ENCODE results near the gene ACKR3. TPM values are rescaled to one million over a fixed set of nuclear protein-coding genes. Genes with fewer than 3 reads are reported as not detected.

ACKR3 gene
- polyA plus RNA-seq, 2 of the 4 experiments (the other 2 are of a cell fraction): 21.3 to 33.2 TPM

DNA sequence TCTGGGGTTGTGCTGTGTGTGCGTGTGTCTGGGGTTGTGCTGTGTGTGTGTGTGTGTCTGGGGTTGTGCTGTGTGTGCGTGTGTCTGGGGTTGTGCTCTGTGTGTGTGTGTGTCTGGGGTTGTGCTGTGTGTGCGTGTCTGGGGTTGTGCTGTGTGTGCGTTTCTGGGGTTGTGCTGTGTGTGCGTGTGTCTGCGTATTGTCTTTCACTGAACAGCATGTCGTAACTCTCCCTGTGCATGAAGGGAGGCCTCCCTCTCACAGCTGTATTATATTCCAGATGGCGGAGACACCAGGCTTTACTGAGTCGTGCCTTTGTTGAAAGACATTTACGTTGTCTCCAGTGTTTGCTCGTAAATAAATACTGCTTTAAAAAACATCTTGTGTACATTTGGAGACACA lies 5.9 kb downstream of the ACKR3 start:
- H3K4me1 ChIP-seq: no peaks in the 10 kb centered on the region
- H3K9me3 ChIP-seq: no peaks in the 10 kb centered on the region
- TF ChIP-seq, protein P1, sequence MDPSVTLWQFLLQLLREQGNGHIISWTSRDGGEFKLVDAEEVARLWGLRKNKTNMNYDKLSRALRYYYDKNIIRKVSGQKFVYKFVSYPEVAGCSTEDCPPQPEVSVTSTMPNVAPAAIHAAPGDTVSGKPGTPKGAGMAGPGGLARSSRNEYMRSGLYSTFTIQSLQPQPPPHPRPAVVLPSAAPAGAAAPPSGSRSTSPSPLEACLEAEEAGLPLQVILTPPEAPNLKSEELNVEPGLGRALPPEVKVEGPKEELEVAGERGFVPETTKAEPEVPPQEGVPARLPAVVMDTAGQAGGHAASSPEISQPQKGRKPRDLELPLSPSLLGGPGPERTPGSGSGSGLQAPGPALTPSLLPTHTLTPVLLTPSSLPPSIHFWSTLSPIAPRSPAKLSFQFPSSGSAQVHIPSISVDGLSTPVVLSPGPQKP (IDR thresholded peaks at IDR 0.05; ENCODE audit: low read depth, low read length): no peak
- no peak for TF ChIP-seq CEBPB (IDR thresholded peaks at IDR 0.05)
- no peak for TF ChIP-seq JUN (IDR thresholded peaks at IDR 0.05)
- TF ChIP-seq, protein P2, sequence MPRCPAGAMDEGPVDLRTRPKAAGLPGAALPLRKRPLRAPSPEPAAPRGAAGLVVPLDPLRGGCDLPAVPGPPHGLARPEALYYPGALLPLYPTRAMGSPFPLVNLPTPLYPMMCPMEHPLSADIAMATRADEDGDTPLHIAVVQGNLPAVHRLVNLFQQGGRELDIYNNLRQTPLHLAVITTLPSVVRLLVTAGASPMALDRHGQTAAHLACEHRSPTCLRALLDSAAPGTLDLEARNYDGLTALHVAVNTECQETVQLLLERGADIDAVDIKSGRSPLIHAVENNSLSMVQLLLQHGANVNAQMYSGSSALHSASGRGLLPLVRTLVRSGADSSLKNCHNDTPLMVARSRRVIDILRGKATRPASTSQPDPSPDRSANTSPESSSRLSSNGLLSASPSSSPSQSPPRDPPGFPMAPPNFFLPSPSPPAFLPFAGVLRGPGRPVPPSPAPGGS (IDR thresholded peaks at IDR 0.05): no peak
- no peak overlapping the region for H3K4me3 ChIP-seq
- WGBS (ENCODE audit: missing lambda C conversion rate): 76% methylated on average over 10 of the region's 11 CpGs
- ATAC-seq (no peak), DNase-seq (ENCODE audit: low read depth in 1 of 2, low spot score in 1 of 2) (no peak), FAIRE-seq (no peak)
- ChIA-PET CTCF (no interaction called here), POLR2A (no interaction called here)
- no peak overlapping the region for H3K4me2 ChIP-seq
- no peak overlapping the region for H3K27ac ChIP-seq

DNA sequence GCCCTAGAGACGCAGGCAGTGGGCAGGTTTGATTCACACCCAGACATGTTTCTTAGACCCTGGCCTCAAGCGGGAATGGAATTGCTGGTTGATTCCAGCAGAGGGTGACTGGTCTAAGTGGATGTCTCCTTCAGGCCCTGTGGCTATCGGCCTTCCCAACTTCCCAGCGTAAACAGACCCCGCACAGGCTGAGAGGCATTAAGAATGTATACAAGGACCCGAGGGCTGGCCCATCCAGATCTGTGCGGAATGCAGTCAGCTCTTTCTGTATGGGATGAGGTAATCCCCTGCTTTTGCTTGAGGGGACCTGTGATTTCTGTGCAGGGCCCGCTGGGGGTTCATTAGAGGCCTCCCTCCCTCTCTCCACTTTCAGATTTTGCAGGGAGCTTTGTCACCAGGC lies 6.5 kb downstream of the ACKR3 start:
- Histone ChIP-seq H3K27ac (no peak overlapping the region), H3K4me1 (no peaks in the 10 kb centered on the region), H3K4me3 (no peak overlapping the region), H3K9me3 (no peaks in the 10 kb centered on the region), H3K4me2 (no peak overlapping the region)
- TF ChIP-seq SMC3 (IDR thresholded peaks at IDR 0.05): no peak
- no peak for TF ChIP-seq NR3C1 (IDR thresholded peaks at IDR 0.05)
- TF ChIP-seq, protein P2 (IDR thresholded peaks at IDR 0.05): no peak
- TF ChIP-seq RARB (CRISPR knock-in tag; IDR thresholded peaks at IDR 0.05): no peak
- TF ChIP-seq JUN (IDR thresholded peaks at IDR 0.05): no peak
- no peak for TF ChIP-seq CHD4 (IDR thresholded peaks at IDR 0.05; ENCODE audit: borderline replicate concordance)
- no peak for TF ChIP-seq POLR2A (IDR thresholded peaks at IDR 0.05; ENCODE audit: low read length)
- no peak for TF ChIP-seq JUNB (IDR thresholded peaks at IDR 0.05)
- no peak for TF ChIP-seq MAFK (IDR thresholded peaks at IDR 0.05; ENCODE audit: partially characterized antibody)
- no peak for TF ChIP-seq POLR2AphosphoS2 (conservative IDR thresholded peaks at IDR 0.05; ENCODE audit: low read length)
- TF ChIP-seq, protein P3, sequence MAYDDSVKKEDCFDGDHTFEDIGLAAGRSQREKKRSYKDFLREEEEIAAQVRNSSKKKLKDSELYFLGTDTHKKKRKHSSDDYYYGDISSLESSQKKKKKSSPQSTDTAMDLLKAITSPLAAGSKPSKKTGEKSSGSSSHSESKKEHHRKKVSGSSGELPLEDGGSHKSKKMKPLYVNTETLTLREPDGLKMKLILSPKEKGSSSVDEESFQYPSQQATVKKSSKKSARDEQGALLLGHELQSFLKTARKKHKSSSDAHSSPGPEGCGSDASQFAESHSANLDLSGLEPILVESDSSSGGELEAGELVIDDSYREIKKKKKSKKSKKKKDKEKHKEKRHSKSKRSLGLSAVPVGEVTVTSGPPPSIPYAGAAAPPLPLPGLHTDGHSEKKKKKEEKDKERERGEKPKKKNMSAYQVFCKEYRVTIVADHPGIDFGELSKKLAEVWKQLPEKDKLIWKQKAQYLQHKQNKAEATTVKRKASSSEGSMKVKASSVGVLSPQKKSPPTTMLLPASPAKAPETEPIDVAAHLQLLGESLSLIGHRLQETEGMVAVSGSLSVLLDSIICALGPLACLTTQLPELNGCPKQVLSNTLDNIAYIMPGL (CRISPR knock-in tag; IDR thresholded peaks at IDR 0.05; ENCODE audit: borderline replicate concordance): no peak
- TF ChIP-seq TP53 (CRISPR knock-in tag; IDR thresholded peaks at IDR 0.05): no peak
- TF ChIP-seq, protein P4, sequence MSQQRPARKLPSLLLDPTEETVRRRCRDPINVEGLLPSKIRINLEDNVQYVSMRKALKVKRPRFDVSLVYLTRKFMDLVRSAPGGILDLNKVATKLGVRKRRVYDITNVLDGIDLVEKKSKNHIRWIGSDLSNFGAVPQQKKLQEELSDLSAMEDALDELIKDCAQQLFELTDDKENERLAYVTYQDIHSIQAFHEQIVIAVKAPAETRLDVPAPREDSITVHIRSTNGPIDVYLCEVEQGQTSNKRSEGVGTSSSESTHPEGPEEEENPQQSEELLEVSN (IDR thresholded peaks at IDR 0.05; ENCODE audit: borderline replicate concordance, low read depth): no peak
- ChIA-PET CTCF (interaction anchor here (1.1 kb wide), 1 partner anchor 23 kb away, joined by 3 read pairs; no protein-coding TSS in a partner anchor), POLR2A (no interaction called here)
- DNase-seq (ENCODE audit: low read depth in 1 of 2, low spot score in 1 of 2) (no peak), ATAC-seq (no peak; a peak in 1 of 6 replicates), FAIRE-seq (no peak)
- 79% methylated on average over 8 of the region's 8 CpGs for WGBS (ENCODE audit: missing lambda C conversion rate)

DNA sequence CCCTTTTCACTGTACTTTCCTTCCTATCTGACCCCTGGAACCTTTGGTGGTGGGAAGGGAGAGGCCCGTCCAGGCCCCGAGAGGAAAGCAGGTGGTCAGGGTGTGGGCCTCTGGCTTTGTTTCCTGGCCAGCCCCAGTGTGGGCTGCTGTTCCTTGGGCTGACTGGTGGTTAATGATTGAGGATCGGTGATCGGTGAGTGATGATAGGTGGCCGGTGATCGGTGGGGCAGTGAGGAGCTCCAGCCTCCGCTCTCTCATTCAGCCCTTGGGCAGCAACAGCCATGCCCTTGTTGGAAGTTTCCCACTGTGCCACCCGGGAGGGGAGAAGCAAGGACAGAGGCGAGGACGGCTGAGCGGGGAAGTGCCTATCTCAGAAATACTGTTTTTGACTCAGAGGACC lies 7.3 kb downstream of the ACKR3 start:
- 81% methylated on average over 11 of the region's 11 CpGs for whole genome bisulfite sequencing (ENCODE audit: missing lambda C conversion rate)
- FAIRE-seq (no peak), DNase-seq (ENCODE audit: low read depth in 1 of 2, low spot score in 1 of 2) (no peak), ATAC-seq (no peak)
- no peak overlapping the region for H3K4me3 ChIP-seq
- ChIA-PET POLR2A (no interaction called here), CTCF (interaction anchor here (1.1 to 1.3 kb wide), 3 partner anchors 22 to 379 kb away, joined by 3 to 5 read pairs (median 4); no protein-coding TSS in a partner anchor)
- no peaks in the 10 kb centered on the region for H3K4me1 ChIP-seq
- H3K4me2 ChIP-seq: no peak overlapping the region
- no peak overlapping the region; a peak in 1 of 6 replicates for H3K27ac ChIP-seq
- TF ChIP-seq GATA3 (IDR thresholded peaks at IDR 0.05; ENCODE audit: borderline replicate concordance): no peak
- TF ChIP-seq RCOR1 (IDR thresholded peaks at IDR 0.05; ENCODE audit: low read depth, low read length): no peak
- H3K9me3 ChIP-seq: no peaks in the 10 kb centered on the region
